Mesendoderm (in vitro differentiated cells): ENCODE measurements around the gene RBSN.

ENCODE experiments used
- DNase-seq: peaks from one replicate; pipeline ENCODE4 v3.0.0; 2013
- H2AK5ac ChIP-seq: 2 replicates; pipeline ENCODE4 v1.6.1; 2013; ENCODE audit warnings: low read length, inconsistent platforms
- H2BK120ac ChIP-seq: 2 replicates; pipeline ENCODE4 v1.6.1; 2013; ENCODE audit warnings: low read depth, mild to moderate bottlenecking, low read length, moderate library complexity, mixed read lengths
- H2BK15ac ChIP-seq: replicated peaks from 2 replicates; pipeline ENCODE4 v1.6.1; 2013; ENCODE audit warnings: low read depth, mild to moderate bottlenecking, moderate library complexity
- H2BK5ac ChIP-seq: 2 replicates; pipeline ENCODE4 v1.6.1; 2013; ENCODE audit warnings: low read length, inconsistent platforms
- H3K18ac ChIP-seq: 2 replicates; pipeline ENCODE4 v1.6.1; 2013; ENCODE audit warnings: mild to moderate bottlenecking, low read length, mixed read lengths
- H3K23ac ChIP-seq: one replicate; pipeline ENCODE4 v1.6.1; 2013; ENCODE audit warnings: low read length
- H3K27ac ChIP-seq: 2 replicates; pipeline ENCODE4 v1.5.1; 2013; ENCODE audit warnings: low read depth, mild to moderate bottlenecking, inconsistent platforms, low read length, moderate library complexity
- H3K27me3 ChIP-seq: 2 replicates; pipeline ENCODE4 v1.6.1; 2013; ENCODE audit warnings: low read length, control low read depth, mild to moderate bottlenecking, inconsistent platforms; ENCODE audit not compliant: insufficient read depth, poor library complexity
- H3K36me3 ChIP-seq: 2 replicates; pipeline ENCODE4 v1.6.1; 2013; ENCODE audit warnings: low read length, inconsistent platforms; ENCODE audit not compliant: control insufficient read depth, insufficient read depth
- H3K4ac ChIP-seq: one replicate; pipeline ENCODE4 v1.6.1; 2013; ENCODE audit warnings: low read depth, mild to moderate bottlenecking, low read length, moderate library complexity
- H3K4me1 ChIP-seq: 2 replicates; pipeline ENCODE4 v1.6.1; 2013; ENCODE audit warnings: low read depth, low read length, inconsistent platforms; ENCODE audit not compliant: control insufficient read depth
- H3K4me2 ChIP-seq: 2 replicates; pipeline ENCODE4 v1.6.1; 2013; ENCODE audit warnings: low read length
- H3K4me3 ChIP-seq: 2 replicates; pipeline ENCODE4 v1.5.1; 2013; ENCODE audit warnings: mild to moderate bottlenecking, low read length
- H3K56ac ChIP-seq: one replicate; pipeline ENCODE4 v1.6.1; 2013; ENCODE audit warnings: low read length
- H3K79me1 ChIP-seq: 2 replicates; pipeline ENCODE4 v1.6.1; 2013; ENCODE audit warnings: low read length, inconsistent platforms
- H3K79me2 ChIP-seq: 2 replicates; pipeline ENCODE4 v1.6.1; 2013; ENCODE audit warnings: mild to moderate bottlenecking, low read length; ENCODE audit not compliant: control insufficient read depth, insufficient read depth
- H3K9ac ChIP-seq: 2 replicates; pipeline ENCODE4 v1.6.1; 2013; ENCODE audit warnings: low read length, inconsistent platforms
- H4K5ac ChIP-seq: one replicate; pipeline ENCODE4 v1.6.1; 2013; ENCODE audit warnings: low read length
- H4K8ac ChIP-seq: one replicate; pipeline ENCODE4 v1.6.1; 2013; ENCODE audit warnings: low read depth, mild to moderate bottlenecking, control low read depth, low read length, moderate library complexity
- WGBS: extraction: QIAGEN DNeasy Blood & Tissue Kit; methylation state at CpG from one replicate; pipeline ENCODE4 v1.1.7; 2013; ENCODE audit warnings: low lambda C conversion rate, missing lambda C conversion rate; ENCODE audit not compliant: insufficient coverage; ENCODE audit errors: extremely low coverage; 5-methylcytosine and 5-hydroxymethylcytosine counted together

The RBSN gene

DNA sequence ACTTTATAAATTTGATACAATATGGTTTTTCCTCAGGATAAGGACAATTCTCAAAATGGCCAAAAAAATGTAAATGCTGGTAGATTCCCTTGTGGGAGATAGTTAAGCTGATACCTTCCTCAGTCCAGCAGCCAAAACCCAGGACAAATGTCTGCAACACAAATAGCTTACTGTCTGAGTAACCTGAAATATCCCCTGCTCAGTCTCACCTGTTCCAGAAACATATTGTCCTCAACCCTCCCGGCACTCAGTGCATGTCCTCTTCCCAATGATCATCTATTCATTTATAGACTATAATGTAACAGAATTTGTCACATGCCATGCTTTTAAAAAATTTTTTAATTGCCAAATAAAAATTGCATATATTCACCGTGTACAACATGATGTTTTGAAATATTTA lies 12.2 kb downstream of the RBSN start:
- Histone ChIP-seq H3K9ac (no peak overlapping the region), H3K4me3 (no peak overlapping the region), H2BK5ac (no peak overlapping the region), H3K56ac (no peak overlapping the region), H3K36me3 (peaks cover 9% of the 10 kb centered on the region), H3K27ac (no peak overlapping the region), H3K79me2 (no peaks in the 10 kb centered on the region), H3K27me3 (no peaks in the 10 kb centered on the region), H3K18ac (no peak overlapping the region), H4K5ac (no peak overlapping the region), H3K4me1 (no peaks in the 10 kb centered on the region), H2BK15ac (no peak overlapping the region), H3K4ac (no peak overlapping the region), H2AK5ac (no peak overlapping the region), H2BK120ac (no peak overlapping the region), H3K23ac (no peak overlapping the region), H3K79me1 (no peaks in the 10 kb centered on the region), H3K4me2 (no peak overlapping the region), H4K8ac (no peak overlapping the region)
- DNase-seq = no peak
- WGBS = no CpG with 5 or more reads among the region's 2 CpGs

DNA sequence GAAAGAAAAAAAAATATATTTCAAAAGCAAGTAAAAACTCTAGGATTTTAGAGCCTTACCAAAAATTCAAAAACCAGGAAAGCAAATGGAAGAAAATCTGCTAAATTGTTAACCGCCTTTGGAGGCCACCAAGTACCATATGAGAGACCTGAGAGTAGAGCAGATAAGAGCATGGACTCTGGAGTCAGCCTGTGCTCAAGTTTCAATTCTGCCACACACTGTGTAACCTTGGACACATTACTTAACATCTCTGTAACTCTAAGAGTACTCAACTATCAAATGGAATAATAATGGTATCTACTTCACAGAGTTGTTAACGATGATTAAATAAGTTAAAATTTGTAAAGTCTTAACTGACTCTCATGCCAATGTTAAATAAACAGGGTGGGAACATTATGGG lies 12.7 kb downstream of the RBSN start:
- H3K27me3 ChIP-seq = no peaks in the 10 kb centered on the region
- H4K8ac ChIP-seq = no peak overlapping the region
- no peak overlapping the region for H3K4me2 ChIP-seq
- H3K79me2 ChIP-seq = no peaks in the 10 kb centered on the region
- H3K9ac ChIP-seq = no peak overlapping the region
- no peak overlapping the region for H2AK5ac ChIP-seq
- H2BK5ac ChIP-seq = no peak overlapping the region
- no peak overlapping the region for H3K56ac ChIP-seq
- no peak overlapping the region for H3K18ac ChIP-seq
- H2BK120ac ChIP-seq = no peak overlapping the region
- H3K23ac ChIP-seq = no peak overlapping the region
- H3K79me1 ChIP-seq = no peaks in the 10 kb centered on the region
- DNase-seq = no peak
- H3K4me3 ChIP-seq = no peak overlapping the region
- no peak overlapping the region for H3K4ac ChIP-seq
- WGBS = no CpG with 5 or more reads among the region's 2 CpGs
- H3K4me1 ChIP-seq = no peaks in the 10 kb centered on the region
- no peak overlapping the region for H2BK15ac ChIP-seq
- no peak overlapping the region for H3K27ac ChIP-seq
- no peak overlapping the region for H4K5ac ChIP-seq
- peaks cover 9% of the 10 kb centered on the region for H3K36me3 ChIP-seq

- H3K4me3 ChIP-seq = no peak overlapping the region
- H3K56ac ChIP-seq = no peak overlapping the region
- H3K36me3 ChIP-seq = peaks cover 13% of the 10 kb centered on the region
- no peak overlapping the region for H2BK120ac ChIP-seq
- H3K4me1 ChIP-seq = no peaks in the 10 kb centered on the region
- H3K9ac ChIP-seq = no peak overlapping the region
- no peaks in the 10 kb centered on the region for H3K79me1 ChIP-seq
- H4K5ac ChIP-seq = no peak overlapping the region
- H3K4me2 ChIP-seq = no peak overlapping the region
- no peak overlapping the region for H3K23ac ChIP-seq
- H2BK5ac ChIP-seq = no peak overlapping the region
- no peak overlapping the region for H2AK5ac ChIP-seq
- H3K18ac ChIP-seq = no peak overlapping the region
- no CpG with 5 or more reads among the region's 1 CpG for WGBS
- H3K4ac ChIP-seq = no peak overlapping the region
- H3K27me3 ChIP-seq = no peaks in the 10 kb centered on the region
- no peak overlapping the region for H3K27ac ChIP-seq
- no peaks in the 10 kb centered on the region for H3K79me2 ChIP-seq
- no peak overlapping the region for H2BK15ac ChIP-seq
- DNase-seq = no peak
- H4K8ac ChIP-seq = no peak overlapping the region
Observed at GRCh38 chr3:15083252-15083651, 15.7 kb downstream of the RBSN start.

GRCh38 chr3:15081960-15082664 lies 16.8 kb downstream of the RBSN start:
- WGBS = no CpG with 5 or more reads among the region's 13 CpGs
- H2BK15ac ChIP-seq = no peak overlapping the region
- H3K23ac ChIP-seq = no peak overlapping the region
- H3K9ac ChIP-seq = no peak overlapping the region
- no peak overlapping the region for H4K5ac ChIP-seq
- H3K27ac ChIP-seq = no peak overlapping the region
- H3K27me3 ChIP-seq = no peaks in the 10 kb centered on the region
- no peak overlapping the region for H2AK5ac ChIP-seq
- H3K4me2 ChIP-seq = no peak overlapping the region
- no peak overlapping the region for H3K4me3 ChIP-seq
- H2BK5ac ChIP-seq = no peak overlapping the region
- H3K36me3 ChIP-seq = peaks cover 16% of the 10 kb centered on the region
- H3K18ac ChIP-seq = no peak overlapping the region
- no peaks in the 10 kb centered on the region for H3K79me2 ChIP-seq
- no peak overlapping the region for H4K8ac ChIP-seq
- no peak overlapping the region for H3K56ac ChIP-seq
- no peak for DNase-seq
- H3K4me1 ChIP-seq = no peaks in the 10 kb centered on the region
- H3K79me1 ChIP-seq = no peaks in the 10 kb centered on the region
- no peak overlapping the region for H3K4ac ChIP-seq
- H2BK120ac ChIP-seq = no peak overlapping the region

DNA sequence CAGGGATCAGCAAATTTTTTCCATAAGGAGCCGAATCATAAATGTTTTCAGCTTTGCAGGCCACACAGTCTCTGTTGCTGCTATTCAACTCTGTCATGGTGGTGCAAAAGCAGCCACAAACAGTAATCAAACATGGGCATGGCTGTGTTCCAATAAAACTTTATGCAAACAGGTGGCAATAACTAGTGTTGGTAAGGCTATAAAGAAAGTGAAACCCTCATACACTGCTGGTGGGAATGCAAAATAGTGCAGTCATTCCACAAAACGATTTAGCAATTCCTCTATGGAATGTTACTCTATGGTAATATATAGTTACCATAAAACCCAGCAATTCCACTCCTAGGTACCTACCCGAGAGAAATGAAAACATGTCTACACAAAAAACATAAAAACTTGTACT lies 19.9 kb downstream of the RBSN start:
- no peak overlapping the region for H3K9ac ChIP-seq
- no peak overlapping the region for H3K27ac ChIP-seq
- H3K4me2 ChIP-seq = no peak overlapping the region
- no peak overlapping the region for H2BK15ac ChIP-seq
- H3K4ac ChIP-seq = no peak overlapping the region
- H3K18ac ChIP-seq = no peak overlapping the region
- DNase-seq = no peak
- no peaks in the 10 kb centered on the region for H3K4me1 ChIP-seq
- no CpG with 5 or more reads among the region's 3 CpGs for WGBS
- H4K5ac ChIP-seq = no peak overlapping the region
- no peak overlapping the region for H2BK5ac ChIP-seq
- no peaks in the 10 kb centered on the region for H3K79me2 ChIP-seq
- no peak overlapping the region for H3K23ac ChIP-seq
- no peak overlapping the region for H3K56ac ChIP-seq
- H3K79me1 ChIP-seq = no peaks in the 10 kb centered on the region
- peaks cover 24% of the 10 kb centered on the region for H3K36me3 ChIP-seq
- no peak overlapping the region for H3K4me3 ChIP-seq
- H2BK120ac ChIP-seq = no peak overlapping the region
- no peak overlapping the region for H4K8ac ChIP-seq
- no peaks in the 10 kb centered on the region for H3K27me3 ChIP-seq
- H2AK5ac ChIP-seq = no peak overlapping the region

DNA sequence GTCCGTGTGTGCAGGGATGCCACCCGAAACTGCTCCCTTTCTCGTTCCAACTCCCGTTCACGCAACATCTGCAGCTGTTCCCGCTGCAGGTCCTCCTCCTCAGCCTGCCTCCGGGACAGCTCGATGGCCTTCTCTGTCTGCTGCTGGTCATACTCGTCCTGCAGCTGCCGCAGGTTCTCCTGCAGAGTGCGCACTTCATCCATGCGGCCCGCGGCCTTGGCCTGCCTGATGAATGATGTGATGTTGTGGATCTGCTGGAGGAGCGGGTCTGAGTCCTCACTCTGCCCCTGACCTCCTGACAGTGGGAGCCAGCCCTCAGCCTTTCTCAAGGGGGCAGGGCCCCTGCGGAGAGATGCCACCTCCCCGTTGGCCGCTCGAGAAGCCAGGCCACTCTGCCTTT lies 24.4 kb downstream of the RBSN start:
- H3K27ac ChIP-seq = no peak overlapping the region
- no CpG with 5 or more reads among the region's 19 CpGs for whole genome bisulfite sequencing
- H2BK5ac ChIP-seq = no peak overlapping the region
- H3K4me2 ChIP-seq = no peak overlapping the region
- no peak overlapping the region for H3K23ac ChIP-seq
- no peaks in the 10 kb centered on the region for H3K4me1 ChIP-seq
- H3K4ac ChIP-seq = no peak overlapping the region
- H3K79me2 ChIP-seq = no peaks in the 10 kb centered on the region
- H3K9ac ChIP-seq = no peak overlapping the region
- H3K79me1 ChIP-seq = no peaks in the 10 kb centered on the region
- no peak overlapping the region for H3K56ac ChIP-seq
- H2BK15ac ChIP-seq = no peak overlapping the region
- no peak overlapping the region for H4K5ac ChIP-seq
- no peak overlapping the region for H2BK120ac ChIP-seq
- H4K8ac ChIP-seq = no peak overlapping the region
- no peak for DNase-seq
- no peaks in the 10 kb centered on the region for H3K27me3 ChIP-seq
- no peak overlapping the region for H3K4me3 ChIP-seq
- H2AK5ac ChIP-seq = no peak overlapping the region
- H3K18ac ChIP-seq = no peak overlapping the region
- peaks cover 18% of the 10 kb centered on the region for H3K36me3 ChIP-seq
